Ishikawa (cell line): ENCODE measurements around the gene CNPY3.

Experiments used
- CREB1 ChIP-seq: IDR thresholded peaks from 2 replicates; pipeline ENCODE4 v1.6.1; 2012; ENCODE audit warnings: low read depth
- EP300 ChIP-seq: IDR thresholded peaks from 2 replicates; pipeline ENCODE4 v1.6.1; 2012; ENCODE audit warnings: borderline replicate concordance
- NFIC ChIP-seq: IDR thresholded peaks from 2 replicates; pipeline ENCODE4 v1.6.1; 2012
- TAF1 ChIP-seq: IDR thresholded peaks from 2 replicates; pipeline ENCODE4 v1.6.1; 2012; ENCODE audit warnings: low read depth, mild to moderate bottlenecking
- YY1 ChIP-seq: IDR thresholded peaks from 2 replicates; pipeline ENCODE4 v1.6.1; 2012; ENCODE audit warnings: low read depth
- TF ChIP-seq, protein P1 (sequence below): IDR thresholded peaks from 2 replicates; pipeline ENCODE4 v1.6.1; 2012; ENCODE audit warnings: low read depth, mild to moderate bottlenecking

- TF ChIP-seq NFIC (no peak), CREB1 (no peak), YY1 (no peak), TAF1 (no peak), EP300 (no peak)
- TF ChIP-seq, protein P1, sequence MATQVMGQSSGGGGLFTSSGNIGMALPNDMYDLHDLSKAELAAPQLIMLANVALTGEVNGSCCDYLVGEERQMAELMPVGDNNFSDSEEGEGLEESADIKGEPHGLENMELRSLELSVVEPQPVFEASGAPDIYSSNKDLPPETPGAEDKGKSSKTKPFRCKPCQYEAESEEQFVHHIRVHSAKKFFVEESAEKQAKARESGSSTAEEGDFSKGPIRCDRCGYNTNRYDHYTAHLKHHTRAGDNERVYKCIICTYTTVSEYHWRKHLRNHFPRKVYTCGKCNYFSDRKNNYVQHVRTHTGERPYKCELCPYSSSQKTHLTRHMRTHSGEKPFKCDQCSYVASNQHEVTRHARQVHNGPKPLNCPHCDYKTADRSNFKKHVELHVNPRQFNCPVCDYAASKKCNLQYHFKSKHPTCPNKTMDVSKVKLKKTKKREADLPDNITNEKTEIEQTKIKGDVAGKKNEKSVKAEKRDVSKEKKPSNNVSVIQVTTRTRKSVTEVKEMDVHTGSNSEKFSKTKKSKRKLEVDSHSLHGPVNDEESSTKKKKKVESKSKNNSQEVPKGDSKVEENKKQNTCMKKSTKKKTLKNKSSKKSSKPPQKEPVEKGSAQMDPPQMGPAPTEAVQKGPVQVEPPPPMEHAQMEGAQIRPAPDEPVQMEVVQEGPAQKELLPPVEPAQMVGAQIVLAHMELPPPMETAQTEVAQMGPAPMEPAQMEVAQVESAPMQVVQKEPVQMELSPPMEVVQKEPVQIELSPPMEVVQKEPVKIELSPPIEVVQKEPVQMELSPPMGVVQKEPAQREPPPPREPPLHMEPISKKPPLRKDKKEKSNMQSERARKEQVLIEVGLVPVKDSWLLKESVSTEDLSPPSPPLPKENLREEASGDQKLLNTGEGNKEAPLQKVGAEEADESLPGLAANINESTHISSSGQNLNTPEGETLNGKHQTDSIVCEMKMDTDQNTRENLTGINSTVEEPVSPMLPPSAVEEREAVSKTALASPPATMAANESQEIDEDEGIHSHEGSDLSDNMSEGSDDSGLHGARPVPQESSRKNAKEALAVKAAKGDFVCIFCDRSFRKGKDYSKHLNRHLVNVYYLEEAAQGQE: no peak
Observed at GRCh38 chr6:42937548-42938427, 8.5 kb downstream of the CNPY3 start.
